Astrocyte (in vitro differentiated cells and primary cell): ENCODE measurements around the gene MED13. TPM values are rescaled to one million over a fixed set of nuclear protein-coding genes. Genes with fewer than 3 reads are reported as not detected.

Experiments used
- DNase-seq: peaks from one replicate; pipeline ENCODE4 v3.0.0-alpha.2; 2010; ENCODE audit warnings: low read depth
- FAIRE-seq: peaks from 2 replicates; lab custom pipeline; 2011; peaks lifted over from hg19 to GRCh38; lab: Jason Lieb, UNC
- H2AFZ ChIP-seq: 2 replicates; pipeline ENCODE4 v1.6.0; 2012; ENCODE audit warnings: low read depth, low read length, inconsistent platforms
- H3K27ac ChIP-seq: 2 replicates; pipeline ENCODE4 v1.5.1; 2011; ENCODE audit warnings: low read depth, low read length, inconsistent platforms
- H3K27me3 ChIP-seq: 2 replicates; pipeline ENCODE4 v1.6.0; 2011; ENCODE audit warnings: low read length, inconsistent platforms; ENCODE audit not compliant: insufficient read depth
- H3K36me3 ChIP-seq: 2 replicates; pipeline ENCODE4 v1.5.1; 2011; ENCODE audit warnings: low read length, inconsistent platforms; ENCODE audit not compliant: insufficient read depth
- H3K4me1 ChIP-seq: 2 replicates; pipeline ENCODE4 v1.5.1; 2011; ENCODE audit warnings: low read length, inconsistent platforms; ENCODE audit not compliant: insufficient read depth
- H3K4me2 ChIP-seq: 2 replicates; pipeline ENCODE4 v1.6.0; 2012; ENCODE audit warnings: low read length, inconsistent platforms
- H3K4me3 ChIP-seq: 2 replicates; pipeline ENCODE4 v1.5.1; 2011; ENCODE audit warnings: low read depth, mild to moderate bottlenecking, low read length, inconsistent platforms; ENCODE audit not compliant: insufficient read depth
- H3K79me2 ChIP-seq: 2 replicates; pipeline ENCODE4 v1.6.0; 2012; ENCODE audit warnings: mild to moderate bottlenecking, low read length, inconsistent platforms; ENCODE audit not compliant: insufficient read depth
- H3K9ac ChIP-seq: 2 replicates; pipeline ENCODE4 v1.6.0; 2012; ENCODE audit warnings: mild to moderate bottlenecking, low read length, inconsistent platforms
- H3K9me3 ChIP-seq: 2 replicates; pipeline ENCODE4 v1.5.1; 2012; ENCODE audit warnings: low read depth, mild to moderate bottlenecking, low read length, inconsistent platforms; ENCODE audit not compliant: insufficient read depth
- H4K20me1 ChIP-seq: 2 replicates; pipeline ENCODE4 v1.6.0; 2012; ENCODE audit warnings: low read length, inconsistent platforms; ENCODE audit not compliant: insufficient read depth
- H3K27ac Mint-ChIP-seq: one replicate; pipeline ENCODE4 v1.8.0; 2021; ENCODE audit warnings: mild to moderate bottlenecking, mixed read lengths; ENCODE audit not compliant: unreplicated experiment
- H3K27me3 Mint-ChIP-seq: one replicate; pipeline ENCODE4 v1.8.0; 2021; ENCODE audit warnings: low read depth, mixed read lengths; ENCODE audit not compliant: unreplicated experiment
- H3K36me3 Mint-ChIP-seq: one replicate; pipeline ENCODE4 v1.8.0; 2021; ENCODE audit warnings: low read depth, mixed read lengths; ENCODE audit not compliant: unreplicated experiment
- H3K4me1 Mint-ChIP-seq: one replicate; pipeline ENCODE4 v1.8.0; 2021; ENCODE audit warnings: low read depth, mixed read lengths; ENCODE audit not compliant: unreplicated experiment
- H3K4me3 Mint-ChIP-seq: one replicate; pipeline ENCODE4 v1.8.0; 2021; ENCODE audit warnings: mild to moderate bottlenecking, moderate library complexity, mixed read lengths; ENCODE audit not compliant: unreplicated experiment
- H3K9me3 Mint-ChIP-seq: one replicate; pipeline ENCODE4 v1.8.0; 2021; ENCODE audit warnings: mild to moderate bottlenecking, mixed read lengths; ENCODE audit not compliant: unreplicated experiment
- EZH2 ChIP-seq: IDR thresholded peaks from 2 replicates; pipeline ENCODE4 v1.6.1; 2012; ENCODE audit warnings: mild to moderate bottlenecking, low read length, inconsistent platforms; ENCODE audit not compliant: insufficient read depth
- total RNA-seq: library from RNA; stranded (reverse); gene quantifications from 2 replicates; pipeline ENCODE4 v1.2.1, GENCODE V29; 2021
- TF ChIP-seq, protein P1 (sequence below): IDR thresholded peaks from 2 replicates; pipeline ENCODE4 v1.5.1; 2011; ENCODE audit warnings: low read depth, mild to moderate bottlenecking, inconsistent platforms, low read length, moderate library complexity; ENCODE audit not compliant: insufficient read depth

MED13 gene
- total RNA-seq, 1 donor from 2014 or later = 55.0 TPM

DNA sequence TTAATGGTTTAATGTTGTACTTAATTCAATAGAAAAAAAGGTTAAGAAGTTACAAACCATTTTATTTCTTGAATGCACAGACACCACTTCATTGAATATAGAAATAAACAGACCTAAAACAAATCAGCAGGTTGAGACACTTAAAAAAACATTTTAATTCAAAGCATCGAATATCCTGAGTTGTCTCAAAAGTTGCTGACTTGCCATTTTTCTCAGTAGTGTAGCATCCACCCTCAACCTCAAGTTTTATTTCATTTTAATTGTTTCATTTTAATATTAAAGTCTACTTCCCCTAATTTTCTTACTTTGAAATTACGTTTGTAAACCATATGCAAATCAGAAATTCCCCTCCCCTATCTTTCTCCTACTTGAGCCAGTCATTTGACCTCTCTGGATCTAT is 5.8 kb upstream of the MED13 start:
- DNase-seq = no peak
- no peak for FAIRE-seq

DNA sequence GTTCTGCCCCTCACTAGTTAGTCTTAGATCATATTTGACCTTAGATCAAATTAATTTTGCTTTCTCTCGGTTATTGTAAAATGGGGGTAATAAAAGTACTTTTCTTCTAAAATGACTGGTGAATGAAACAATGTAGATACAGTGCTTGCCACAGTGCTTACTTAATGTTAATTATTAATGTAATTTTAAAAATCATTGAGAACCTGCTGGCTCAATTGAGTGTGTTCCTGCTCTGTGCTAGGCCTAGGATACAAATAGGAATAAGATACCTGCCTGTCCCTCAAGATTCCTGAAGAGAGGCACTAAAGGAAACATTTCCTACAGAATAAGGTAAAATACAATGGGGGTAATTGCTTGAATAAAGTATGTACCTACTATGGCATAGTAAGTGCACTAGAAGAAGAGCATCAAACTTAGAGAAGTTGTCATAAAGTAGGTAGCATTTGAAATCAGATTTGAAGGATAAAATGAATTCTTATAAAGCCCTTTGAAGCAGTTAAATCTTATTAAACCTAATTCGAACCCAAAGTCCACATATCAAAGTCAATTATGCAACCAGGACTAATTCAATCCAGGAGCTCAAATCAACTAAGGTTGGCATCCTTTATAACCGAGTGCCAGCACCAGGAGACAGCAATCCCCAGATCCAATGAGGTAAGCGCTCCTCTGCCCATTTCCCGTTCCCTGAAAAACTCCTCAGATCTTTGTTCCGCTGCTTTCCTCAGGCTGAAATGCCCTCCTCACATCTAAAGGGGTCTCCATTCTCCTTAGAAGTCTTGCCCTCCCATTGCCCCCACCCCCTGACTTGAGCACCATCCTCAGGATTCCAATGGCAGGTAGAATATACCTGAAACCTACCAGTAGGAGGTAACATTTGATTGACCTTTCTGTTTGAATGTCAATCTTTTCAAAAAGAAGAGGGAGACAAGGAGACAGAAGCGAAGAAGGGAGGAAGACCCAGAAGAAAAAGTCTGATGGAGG is 2.4 kb upstream of the MED13 start:
- H2AFZ ChIP-seq = no peak overlapping the region
- no peaks in the 10 kb centered on the region for H3K36me3 ChIP-seq
- Mint-ChIP-seq H3K9me3 (no peaks in the 10 kb centered on the region), H3K4me1 (peaks cover 6% of the 10 kb centered on the region), H3K27me3 (no peaks in the 10 kb centered on the region), H3K4me3 (no peak overlapping the region), H3K27ac (no peak overlapping the region), H3K36me3 (no peaks in the 10 kb centered on the region)
- TF ChIP-seq EZH2 = no peak
- TF ChIP-seq, protein P1, sequence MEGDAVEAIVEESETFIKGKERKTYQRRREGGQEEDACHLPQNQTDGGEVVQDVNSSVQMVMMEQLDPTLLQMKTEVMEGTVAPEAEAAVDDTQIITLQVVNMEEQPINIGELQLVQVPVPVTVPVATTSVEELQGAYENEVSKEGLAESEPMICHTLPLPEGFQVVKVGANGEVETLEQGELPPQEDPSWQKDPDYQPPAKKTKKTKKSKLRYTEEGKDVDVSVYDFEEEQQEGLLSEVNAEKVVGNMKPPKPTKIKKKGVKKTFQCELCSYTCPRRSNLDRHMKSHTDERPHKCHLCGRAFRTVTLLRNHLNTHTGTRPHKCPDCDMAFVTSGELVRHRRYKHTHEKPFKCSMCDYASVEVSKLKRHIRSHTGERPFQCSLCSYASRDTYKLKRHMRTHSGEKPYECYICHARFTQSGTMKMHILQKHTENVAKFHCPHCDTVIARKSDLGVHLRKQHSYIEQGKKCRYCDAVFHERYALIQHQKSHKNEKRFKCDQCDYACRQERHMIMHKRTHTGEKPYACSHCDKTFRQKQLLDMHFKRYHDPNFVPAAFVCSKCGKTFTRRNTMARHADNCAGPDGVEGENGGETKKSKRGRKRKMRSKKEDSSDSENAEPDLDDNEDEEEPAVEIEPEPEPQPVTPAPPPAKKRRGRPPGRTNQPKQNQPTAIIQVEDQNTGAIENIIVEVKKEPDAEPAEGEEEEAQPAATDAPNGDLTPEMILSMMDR = no peak
- peaks cover 32% of the 10 kb centered on the region for H3K79me2 ChIP-seq
- peaks cover 24% of the 10 kb centered on the region for H4K20me1 ChIP-seq
- no peak overlapping the region for H3K4me3 ChIP-seq
- DNase-seq (no peak), FAIRE-seq (no peak)
- no peak overlapping the region for H3K27ac ChIP-seq
- H3K27me3 ChIP-seq = no peaks in the 10 kb centered on the region
- H3K9ac ChIP-seq = no peak overlapping the region
- no peak overlapping the region for H3K4me2 ChIP-seq
- H3K9me3 ChIP-seq = no peaks in the 10 kb centered on the region
- peaks cover 7% of the 10 kb centered on the region for H3K4me1 ChIP-seq

More for the DNA sequence above, 5.8 kb upstream of the MED13 start:
- no peaks in the 10 kb centered on the region for H3K36me3 Mint-ChIP-seq
- no peak overlapping the region for H3K4me3 ChIP-seq
- no peak overlapping the region for H3K4me2 ChIP-seq
- H3K9me3 Mint-ChIP-seq = no peaks in the 10 kb centered on the region
- H3K27ac Mint-ChIP-seq = no peak overlapping the region
- no peaks in the 10 kb centered on the region for H3K9me3 ChIP-seq
- no peaks in the 10 kb centered on the region for H3K36me3 ChIP-seq
- H4K20me1 ChIP-seq = no peaks in the 10 kb centered on the region
- no peaks in the 10 kb centered on the region for H3K27me3 ChIP-seq
- no peak overlapping the region for H3K9ac ChIP-seq
- no peak overlapping the region for H3K27ac ChIP-seq
- TF ChIP-seq, protein P1 = no peak
- no peak for TF ChIP-seq EZH2
- H2AFZ ChIP-seq = no peak overlapping the region
- no peaks in the 10 kb centered on the region for H3K27me3 Mint-ChIP-seq
- no peak overlapping the region for H3K4me3 Mint-ChIP-seq
- H3K4me1 Mint-ChIP-seq = no peaks in the 10 kb centered on the region
- H3K4me1 ChIP-seq = peaks cover 5% of the 10 kb centered on the region
- no peaks in the 10 kb centered on the region for H3K79me2 ChIP-seq
